ENCODE data around the gene IQCN. TPM values are rescaled to one million over a fixed set of nuclear protein-coding genes. Genes with fewer than 3 reads are reported as not detected.

The IQCN gene, protein sequence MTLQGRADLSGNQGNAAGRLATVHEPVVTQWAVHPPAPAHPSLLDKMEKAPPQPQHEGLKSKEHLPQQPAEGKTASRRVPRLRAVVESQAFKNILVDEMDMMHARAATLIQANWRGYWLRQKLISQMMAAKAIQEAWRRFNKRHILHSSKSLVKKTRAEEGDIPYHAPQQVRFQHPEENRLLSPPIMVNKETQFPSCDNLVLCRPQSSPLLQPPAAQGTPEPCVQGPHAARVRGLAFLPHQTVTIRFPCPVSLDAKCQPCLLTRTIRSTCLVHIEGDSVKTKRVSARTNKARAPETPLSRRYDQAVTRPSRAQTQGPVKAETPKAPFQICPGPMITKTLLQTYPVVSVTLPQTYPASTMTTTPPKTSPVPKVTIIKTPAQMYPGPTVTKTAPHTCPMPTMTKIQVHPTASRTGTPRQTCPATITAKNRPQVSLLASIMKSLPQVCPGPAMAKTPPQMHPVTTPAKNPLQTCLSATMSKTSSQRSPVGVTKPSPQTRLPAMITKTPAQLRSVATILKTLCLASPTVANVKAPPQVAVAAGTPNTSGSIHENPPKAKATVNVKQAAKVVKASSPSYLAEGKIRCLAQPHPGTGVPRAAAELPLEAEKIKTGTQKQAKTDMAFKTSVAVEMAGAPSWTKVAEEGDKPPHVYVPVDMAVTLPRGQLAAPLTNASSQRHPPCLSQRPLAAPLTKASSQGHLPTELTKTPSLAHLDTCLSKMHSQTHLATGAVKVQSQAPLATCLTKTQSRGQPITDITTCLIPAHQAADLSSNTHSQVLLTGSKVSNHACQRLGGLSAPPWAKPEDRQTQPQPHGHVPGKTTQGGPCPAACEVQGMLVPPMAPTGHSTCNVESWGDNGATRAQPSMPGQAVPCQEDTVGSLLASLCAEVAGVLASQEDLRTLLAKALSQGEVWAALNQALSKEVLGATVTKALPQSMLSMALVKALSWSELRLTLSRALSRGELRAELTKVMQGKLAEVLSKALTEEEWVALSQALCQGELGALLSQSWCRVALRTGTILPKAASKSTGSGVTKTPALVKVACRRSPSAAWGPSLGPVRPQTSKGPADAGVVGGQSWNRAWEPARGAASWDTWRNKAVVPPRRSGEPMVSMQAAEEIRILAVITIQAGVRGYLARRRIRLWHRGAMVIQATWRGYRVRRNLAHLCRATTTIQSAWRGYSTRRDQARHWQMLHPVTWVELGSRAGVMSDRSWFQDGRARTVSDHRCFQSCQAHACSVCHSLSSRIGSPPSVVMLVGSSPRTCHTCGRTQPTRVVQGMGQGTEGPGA (N-terminal part only)
- total RNA-seq: 10.5 and 10.9 TPM in 2 replicates
- long read RNA-seq, full-length matches to known transcripts: 2 of 2 reads
- long read RNA-seq, partial matches to known transcripts: 0 of 2 reads
- long read RNA-seq, other reads (novel, unspliced or antisense): 0 of 2 reads

GRCh38 chr19:18274219-18274780, at the start of gene IQCN:
Gene IQCN (minus strand): TSS chr19:18274452. CDS start chr19:18269478, 4,974 bp downstream.
- H3K27me3 Mint-ChIP-seq: no peaks in the 10 kb centered on the region
- peak within 1 kb of the TSS; percentile 49 for H3K27ac Mint-ChIP-seq
- peaks cover 5% of the 10 kb centered on the region for H3K36me3 Mint-ChIP-seq (ENCODE audit: insufficient read depth)

GRCh38 chr19:18322759-18323460, 48.7 kb upstream of the IQCN start, which contains the start of gene LSM4:
Gene LSM4 (minus strand): TSS chr19:18323076. CDS start chr19:18323020, 56 bp downstream.
- Mint-ChIP-seq H3K9me3 (ENCODE audit: low read depth) (no peaks in the 10 kb centered on the region), H3K27ac (peak within 1 kb of the TSS; percentile 98), H3K27me3 (no peaks in the 10 kb centered on the region), H3K36me3 (ENCODE audit: insufficient read depth) (no peaks in the 10 kb centered on the region), H3K4me1 (ENCODE audit: low read depth) (peaks cover 39% of the 10 kb centered on the region), H3K4me3 (ENCODE audit: low read depth) (peak within 1 kb of the TSS; percentile 88)
- peak; percentile 99 for DNase-seq (ENCODE audit: low spot score, unreplicated experiment)
- TF ChIP-seq, protein P1, sequence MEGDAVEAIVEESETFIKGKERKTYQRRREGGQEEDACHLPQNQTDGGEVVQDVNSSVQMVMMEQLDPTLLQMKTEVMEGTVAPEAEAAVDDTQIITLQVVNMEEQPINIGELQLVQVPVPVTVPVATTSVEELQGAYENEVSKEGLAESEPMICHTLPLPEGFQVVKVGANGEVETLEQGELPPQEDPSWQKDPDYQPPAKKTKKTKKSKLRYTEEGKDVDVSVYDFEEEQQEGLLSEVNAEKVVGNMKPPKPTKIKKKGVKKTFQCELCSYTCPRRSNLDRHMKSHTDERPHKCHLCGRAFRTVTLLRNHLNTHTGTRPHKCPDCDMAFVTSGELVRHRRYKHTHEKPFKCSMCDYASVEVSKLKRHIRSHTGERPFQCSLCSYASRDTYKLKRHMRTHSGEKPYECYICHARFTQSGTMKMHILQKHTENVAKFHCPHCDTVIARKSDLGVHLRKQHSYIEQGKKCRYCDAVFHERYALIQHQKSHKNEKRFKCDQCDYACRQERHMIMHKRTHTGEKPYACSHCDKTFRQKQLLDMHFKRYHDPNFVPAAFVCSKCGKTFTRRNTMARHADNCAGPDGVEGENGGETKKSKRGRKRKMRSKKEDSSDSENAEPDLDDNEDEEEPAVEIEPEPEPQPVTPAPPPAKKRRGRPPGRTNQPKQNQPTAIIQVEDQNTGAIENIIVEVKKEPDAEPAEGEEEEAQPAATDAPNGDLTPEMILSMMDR (IDR thresholded peaks at IDR 0.05; ENCODE audit: unreplicated experiment): peak; percentile 43

More at GRCh38 chr19:18274219-18274780, at the start of gene IQCN:
- TF ChIP-seq, protein P1 (IDR thresholded peaks at IDR 0.05; ENCODE audit: unreplicated experiment): no peak
- no peaks in the 10 kb centered on the region for H3K9me3 Mint-ChIP-seq (ENCODE audit: low read depth)
- H3K4me1 Mint-ChIP-seq (ENCODE audit: low read depth): peaks cover 7% of the 10 kb centered on the region
- no peak within 1 kb of the TSS for H3K4me3 Mint-ChIP-seq (ENCODE audit: low read depth)
- DNase-seq (ENCODE audit: low spot score, unreplicated experiment): no peak

GRCh38 chr19:18322318-18322758, 48.1 kb upstream of the IQCN start:
- H3K27me3 Mint-ChIP-seq: no peaks in the 10 kb centered on the region
- peaks cover 39% of the 10 kb centered on the region for H3K4me1 Mint-ChIP-seq (ENCODE audit: low read depth)
- H3K36me3 Mint-ChIP-seq (ENCODE audit: insufficient read depth): no peaks in the 10 kb centered on the region
- TF ChIP-seq, protein P1 (IDR thresholded peaks at IDR 0.05; ENCODE audit: unreplicated experiment): peak; percentile 34
- H3K9me3 Mint-ChIP-seq (ENCODE audit: low read depth): no peaks in the 10 kb centered on the region
- peak overlapping the region; percentile 88 for H3K4me3 Mint-ChIP-seq (ENCODE audit: low read depth)
- H3K27ac Mint-ChIP-seq: peak overlapping the region; percentile 87
- DNase-seq (ENCODE audit: low spot score, unreplicated experiment): no peak

GRCh38 chr19:18321734-18322102, 47.5 kb upstream of the IQCN start:
- DNase-seq (ENCODE audit: low spot score, unreplicated experiment): no peak
- TF ChIP-seq, protein P1 (IDR thresholded peaks at IDR 0.05; ENCODE audit: unreplicated experiment): no peak
- peak overlapping the region; percentile 87 for H3K27ac Mint-ChIP-seq
- no peaks in the 10 kb centered on the region for H3K27me3 Mint-ChIP-seq
- peak overlapping the region; percentile 88 for H3K4me3 Mint-ChIP-seq (ENCODE audit: low read depth)
- H3K36me3 Mint-ChIP-seq (ENCODE audit: insufficient read depth): no peaks in the 10 kb centered on the region
- H3K9me3 Mint-ChIP-seq (ENCODE audit: low read depth): no peaks in the 10 kb centered on the region
- H3K4me1 Mint-ChIP-seq (ENCODE audit: low read depth): peaks cover 39% of the 10 kb centered on the region

Data from progenitor cell of endocrine pancreas (in vitro differentiated cells).